Right lobe of liver (tissue), 4 donors: ENCODE measurements around the gene C1QTNF2.

Experiments
- POLR2A ChIP-seq: fragments of 450-650 bp; IDR thresholded peaks from one replicate; pipeline ENCODE4 v1.6.1; 2017; ENCODE audit warnings: antibody characterized with exemption, mild to moderate bottlenecking
- TF ChIP-seq, protein P1 (sequence below), 4 donors: fragments of 200-600 bp in 3 of 4; fragments of 450-650 bp in 1 of 4; IDR thresholded peaks; one replicate each; pipeline versions ENCODE4 v1.5.1 to v1.8.0; 2016 to 2022; ENCODE audit warnings: antibody characterized with exemption in 4 of 4, mild to moderate bottlenecking in 2 of 4
- donor health status: DM: no; HTN: no; CAD: no.
- donor health status: DM: no; HTN: no; CAD: no.
- donor health status: DM: no; HTN: yes; CAD: no.

DNA sequence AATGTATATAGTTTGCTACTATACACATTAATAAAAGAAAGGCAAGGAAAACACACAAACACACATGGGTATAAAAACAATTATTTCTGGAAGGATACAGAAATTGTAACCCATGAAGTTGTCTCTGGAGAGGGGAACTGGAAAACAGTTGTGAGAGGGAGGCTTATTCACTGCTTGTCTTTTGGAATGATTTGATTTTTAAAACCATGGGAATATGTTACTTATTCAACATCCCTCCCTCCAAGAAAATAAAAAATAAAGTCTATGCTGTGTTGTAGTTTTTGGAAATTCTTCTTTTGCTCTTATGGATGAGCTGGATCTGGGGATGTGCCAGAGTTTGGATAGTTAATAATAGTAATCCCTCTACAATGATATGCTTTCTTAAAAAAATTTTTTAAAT is 6.0 kb upstream of the C1QTNF2 start:
- TF ChIP-seq, protein P1, sequence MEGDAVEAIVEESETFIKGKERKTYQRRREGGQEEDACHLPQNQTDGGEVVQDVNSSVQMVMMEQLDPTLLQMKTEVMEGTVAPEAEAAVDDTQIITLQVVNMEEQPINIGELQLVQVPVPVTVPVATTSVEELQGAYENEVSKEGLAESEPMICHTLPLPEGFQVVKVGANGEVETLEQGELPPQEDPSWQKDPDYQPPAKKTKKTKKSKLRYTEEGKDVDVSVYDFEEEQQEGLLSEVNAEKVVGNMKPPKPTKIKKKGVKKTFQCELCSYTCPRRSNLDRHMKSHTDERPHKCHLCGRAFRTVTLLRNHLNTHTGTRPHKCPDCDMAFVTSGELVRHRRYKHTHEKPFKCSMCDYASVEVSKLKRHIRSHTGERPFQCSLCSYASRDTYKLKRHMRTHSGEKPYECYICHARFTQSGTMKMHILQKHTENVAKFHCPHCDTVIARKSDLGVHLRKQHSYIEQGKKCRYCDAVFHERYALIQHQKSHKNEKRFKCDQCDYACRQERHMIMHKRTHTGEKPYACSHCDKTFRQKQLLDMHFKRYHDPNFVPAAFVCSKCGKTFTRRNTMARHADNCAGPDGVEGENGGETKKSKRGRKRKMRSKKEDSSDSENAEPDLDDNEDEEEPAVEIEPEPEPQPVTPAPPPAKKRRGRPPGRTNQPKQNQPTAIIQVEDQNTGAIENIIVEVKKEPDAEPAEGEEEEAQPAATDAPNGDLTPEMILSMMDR (IDR thresholded peaks at IDR 0.05), result no peak
- no peak for TF ChIP-seq POLR2A
